Thyroid gland (tissue), 4 donors: Measurements from ENCODE around the gene FDXACB1.

ENCODE experiments used
- POLR2A ChIP-seq, 2 donors: fragments of 450-650 bp; IDR thresholded peaks; one replicate each; pipeline ENCODE4 v1.6.1; 2017; ENCODE audit warnings: antibody characterized with exemption in 2 of 2, mild to moderate bottlenecking in 2 of 2, moderate library complexity in 1 of 2
- TF ChIP-seq, protein P1 (sequence below), 6 experiments: fragments of 200-600 bp in 3 of 6; fragments of 450-650 bp in 3 of 6; sonication (generic) in 3 of 6; IDR thresholded peaks; one replicate each; pipeline ENCODE4 v1.5.1; 2016 to 2019; ENCODE audit warnings: antibody characterized with exemption in 6 of 6, mild to moderate bottlenecking in 2 of 6, inconsistent platforms in 1 of 6, moderate library complexity in 1 of 6

- TF ChIP-seq, protein P1, sequence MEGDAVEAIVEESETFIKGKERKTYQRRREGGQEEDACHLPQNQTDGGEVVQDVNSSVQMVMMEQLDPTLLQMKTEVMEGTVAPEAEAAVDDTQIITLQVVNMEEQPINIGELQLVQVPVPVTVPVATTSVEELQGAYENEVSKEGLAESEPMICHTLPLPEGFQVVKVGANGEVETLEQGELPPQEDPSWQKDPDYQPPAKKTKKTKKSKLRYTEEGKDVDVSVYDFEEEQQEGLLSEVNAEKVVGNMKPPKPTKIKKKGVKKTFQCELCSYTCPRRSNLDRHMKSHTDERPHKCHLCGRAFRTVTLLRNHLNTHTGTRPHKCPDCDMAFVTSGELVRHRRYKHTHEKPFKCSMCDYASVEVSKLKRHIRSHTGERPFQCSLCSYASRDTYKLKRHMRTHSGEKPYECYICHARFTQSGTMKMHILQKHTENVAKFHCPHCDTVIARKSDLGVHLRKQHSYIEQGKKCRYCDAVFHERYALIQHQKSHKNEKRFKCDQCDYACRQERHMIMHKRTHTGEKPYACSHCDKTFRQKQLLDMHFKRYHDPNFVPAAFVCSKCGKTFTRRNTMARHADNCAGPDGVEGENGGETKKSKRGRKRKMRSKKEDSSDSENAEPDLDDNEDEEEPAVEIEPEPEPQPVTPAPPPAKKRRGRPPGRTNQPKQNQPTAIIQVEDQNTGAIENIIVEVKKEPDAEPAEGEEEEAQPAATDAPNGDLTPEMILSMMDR (IDR thresholded peaks at IDR 0.05): no peak
- peak in 1 of 2 donors; percentile 19 for TF ChIP-seq POLR2A (IDR thresholded peaks at IDR 0.05)
These were observed 32.0 kb upstream of the FDXACB1 start for GRCh38 chr11:111910676-111911562.
